RKO (cell line): ENCODE results near the gene ZBTB8B.
A peak's percentile ranks its signal among the peaks of the same experiment; 100 is the strongest.
"Not testable (repeated sequence)": the region's sequence is repeated elsewhere in the genome, so short reads cannot be mapped to it uniquely, and the experiment has no call there.

ENCODE experiments used
- DNase-seq: peaks from one replicate; pipeline ENCODE4 v3.0.0-alpha.2; 2016; ENCODE audit warnings: low spot score

Gene ZBTB8B

DNA sequence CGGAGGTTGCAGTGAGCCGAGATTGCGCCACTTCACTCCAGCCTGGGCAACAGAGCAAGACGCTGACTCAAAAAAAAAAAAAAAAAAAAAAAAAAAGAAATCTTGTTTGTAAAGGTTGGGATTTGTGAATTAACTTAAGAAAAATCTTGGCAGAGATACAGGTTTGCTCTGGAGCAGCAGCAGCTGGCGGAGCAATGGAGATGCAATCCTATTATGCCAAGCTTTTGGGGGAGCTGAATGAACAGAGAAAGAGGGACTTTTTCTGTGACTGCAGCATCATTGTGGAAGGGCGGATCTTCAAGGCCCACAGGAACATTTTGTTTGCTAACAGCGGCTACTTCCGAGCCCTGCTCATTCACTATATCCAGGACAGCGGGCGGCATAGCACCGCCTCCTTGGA, 5.6 kb downstream of the ZBTB8B start:
- DNase-seq: no peak

DNA sequence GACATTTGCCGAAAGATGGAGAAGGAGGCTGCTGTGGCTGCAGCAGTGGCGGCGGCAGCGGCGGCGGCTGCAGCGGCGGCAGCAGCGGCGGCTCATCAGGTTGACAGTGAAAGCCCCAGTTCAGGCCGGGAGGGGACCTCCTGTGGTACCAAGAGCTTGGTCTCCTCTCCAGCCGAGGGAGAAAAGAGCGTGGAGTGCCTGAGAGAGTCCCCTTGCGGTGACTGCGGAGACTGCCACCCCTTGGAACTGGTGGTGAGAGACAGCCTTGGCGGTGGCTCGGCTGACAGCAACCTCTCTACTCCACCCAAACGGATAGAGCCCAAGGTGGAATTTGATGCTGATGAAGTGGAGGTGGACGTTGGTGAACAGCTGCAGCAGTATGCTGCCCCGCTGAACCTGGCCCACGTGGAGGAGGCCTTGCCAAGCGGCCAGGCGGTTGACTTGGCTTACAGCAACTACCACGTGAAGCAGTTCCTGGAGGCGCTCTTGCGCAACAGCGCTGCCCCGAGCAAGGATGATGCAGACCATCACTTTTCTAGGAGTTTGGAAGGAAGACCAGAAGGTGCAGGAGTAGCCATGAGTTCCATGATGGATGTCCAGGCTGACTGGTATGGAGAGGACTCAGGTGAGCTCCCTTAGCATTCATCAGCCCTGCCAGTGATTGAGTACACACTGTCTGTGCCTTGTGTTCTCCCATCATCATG, 6.3 kb downstream of the ZBTB8B start:
- DNase-seq: no peak

DNA sequence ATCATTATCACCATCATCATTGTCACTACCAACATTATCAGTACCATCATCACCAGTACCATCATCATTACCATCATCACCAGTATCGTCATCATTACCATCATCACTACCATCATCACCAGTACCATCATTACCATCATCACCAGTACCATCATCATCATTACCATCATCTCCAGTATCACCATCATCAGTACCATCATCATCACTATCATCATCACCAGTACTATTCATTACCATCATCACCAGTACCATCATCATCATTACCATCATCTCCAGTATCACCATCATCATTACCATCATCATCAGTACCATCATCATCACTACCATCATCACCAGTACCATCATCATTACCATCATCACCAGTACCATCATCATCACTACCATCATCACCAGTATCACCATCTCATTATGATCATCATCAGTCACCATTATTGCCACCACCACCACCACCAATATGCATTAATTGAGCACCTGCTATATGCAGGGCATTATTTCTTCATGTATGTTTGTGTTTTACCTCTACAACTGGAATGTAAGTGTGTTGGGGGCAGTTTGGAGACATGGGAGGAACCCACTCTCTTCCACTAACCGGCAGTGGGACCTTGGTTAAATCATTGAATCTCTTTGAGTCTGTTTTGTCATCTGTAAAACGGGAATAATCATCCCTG, 7.0 kb downstream of the ZBTB8B start:
- DNase-seq: no peak

DNA sequence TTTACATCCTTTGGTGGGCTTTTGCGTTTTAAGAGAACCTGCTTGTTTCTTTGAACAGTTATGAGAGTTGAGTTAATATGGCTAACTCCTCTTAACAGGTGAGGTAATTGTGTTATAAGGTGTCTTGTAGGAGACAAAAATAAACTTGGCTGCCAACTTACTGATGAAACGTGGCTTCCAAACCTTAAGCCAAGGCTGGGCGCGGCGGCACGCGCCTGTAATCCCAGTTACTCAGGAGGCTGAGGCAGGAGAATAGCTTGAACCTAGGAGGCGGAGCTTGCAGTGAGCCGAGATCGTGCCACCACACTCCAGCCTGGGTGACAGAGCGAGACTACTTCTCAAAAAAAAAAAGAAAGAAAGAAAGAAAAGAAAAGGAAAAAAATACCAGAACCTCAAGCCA, 8.1 kb downstream of the ZBTB8B start:
- DNase-seq: not testable (repeated sequence)

DNA sequence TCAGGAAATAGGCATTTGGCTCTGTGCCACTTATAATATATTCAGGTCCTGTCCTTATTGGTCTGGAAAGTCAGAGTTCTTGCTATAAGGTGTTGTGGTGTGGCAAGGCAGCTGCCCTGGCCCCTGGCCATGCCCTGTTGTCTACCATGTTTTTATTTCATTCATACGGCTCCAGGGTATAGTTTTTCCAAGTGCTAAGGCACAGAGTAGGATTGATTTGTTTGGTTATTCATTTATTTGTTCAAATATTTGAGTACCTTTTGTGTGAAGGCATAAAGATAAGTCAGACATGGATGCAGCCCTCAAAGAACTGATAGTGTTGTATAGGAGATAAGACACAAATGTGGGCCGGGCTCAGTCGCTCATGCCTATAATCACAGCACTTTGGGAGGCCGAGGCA, 10.1 kb downstream of the ZBTB8B start:
- DNase-seq: no peak

DNA sequence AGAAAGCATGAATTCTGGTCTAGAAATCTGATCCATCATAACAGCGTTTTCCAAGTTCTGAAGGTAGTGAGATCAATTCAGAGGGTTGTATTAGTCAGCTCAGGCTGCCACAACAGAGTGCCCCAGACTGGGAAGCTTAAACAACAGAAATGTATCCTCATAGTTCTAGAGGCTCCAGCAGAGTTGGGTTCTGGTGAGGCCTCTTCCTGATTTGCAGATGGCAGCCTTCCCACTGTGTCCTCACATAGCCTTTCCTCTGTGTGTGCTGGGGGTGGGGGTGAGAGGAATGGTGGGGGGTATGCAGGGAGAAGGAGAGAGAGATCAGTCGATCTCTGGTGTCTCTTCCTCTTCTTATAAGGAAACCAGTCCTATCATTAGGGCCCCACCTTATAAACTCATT, 15.1 kb downstream of the ZBTB8B start:
- DNase-seq: no peak

DNA sequence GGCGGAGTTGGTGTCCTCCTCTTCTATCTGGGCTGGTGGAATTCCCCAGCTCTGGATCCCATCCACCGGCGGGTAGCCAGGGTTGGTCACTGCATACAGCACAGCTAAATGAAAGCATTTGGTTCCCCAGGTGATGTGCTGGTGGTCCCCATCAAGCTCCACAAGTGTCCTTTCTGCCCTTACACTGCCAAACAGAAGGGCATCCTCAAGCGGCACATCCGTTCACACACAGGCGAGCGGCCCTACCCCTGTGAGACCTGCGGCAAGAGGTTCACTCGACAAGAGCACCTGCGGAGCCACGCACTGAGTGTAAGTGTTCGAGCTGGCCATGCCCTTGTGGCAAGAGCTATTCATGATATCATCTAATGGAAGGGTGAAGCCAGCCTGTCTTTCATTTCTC, 15.9 kb downstream of the ZBTB8B start:
- no peak for DNase-seq

DNA sequence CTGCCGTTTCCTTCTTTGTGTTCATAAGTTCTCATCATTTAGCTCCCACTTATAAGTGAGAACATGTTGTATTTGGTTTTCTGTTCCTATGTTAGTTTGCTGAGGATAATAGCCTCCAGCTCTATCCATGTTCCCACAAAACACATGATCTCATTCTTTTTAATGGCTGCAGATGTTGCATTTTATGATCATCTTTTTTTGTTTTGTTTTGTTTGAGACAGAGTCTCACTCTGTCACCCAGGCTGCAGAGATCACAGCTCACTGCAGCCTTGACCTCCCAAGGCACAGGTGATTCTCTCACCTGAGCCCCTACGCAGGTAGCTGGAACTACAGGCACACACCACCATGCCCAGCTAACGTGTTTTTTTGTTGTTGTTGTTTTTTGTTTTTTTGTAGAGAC, 16.9 kb downstream of the ZBTB8B start:
- not testable (repeated sequence) for DNase-seq

DNA sequence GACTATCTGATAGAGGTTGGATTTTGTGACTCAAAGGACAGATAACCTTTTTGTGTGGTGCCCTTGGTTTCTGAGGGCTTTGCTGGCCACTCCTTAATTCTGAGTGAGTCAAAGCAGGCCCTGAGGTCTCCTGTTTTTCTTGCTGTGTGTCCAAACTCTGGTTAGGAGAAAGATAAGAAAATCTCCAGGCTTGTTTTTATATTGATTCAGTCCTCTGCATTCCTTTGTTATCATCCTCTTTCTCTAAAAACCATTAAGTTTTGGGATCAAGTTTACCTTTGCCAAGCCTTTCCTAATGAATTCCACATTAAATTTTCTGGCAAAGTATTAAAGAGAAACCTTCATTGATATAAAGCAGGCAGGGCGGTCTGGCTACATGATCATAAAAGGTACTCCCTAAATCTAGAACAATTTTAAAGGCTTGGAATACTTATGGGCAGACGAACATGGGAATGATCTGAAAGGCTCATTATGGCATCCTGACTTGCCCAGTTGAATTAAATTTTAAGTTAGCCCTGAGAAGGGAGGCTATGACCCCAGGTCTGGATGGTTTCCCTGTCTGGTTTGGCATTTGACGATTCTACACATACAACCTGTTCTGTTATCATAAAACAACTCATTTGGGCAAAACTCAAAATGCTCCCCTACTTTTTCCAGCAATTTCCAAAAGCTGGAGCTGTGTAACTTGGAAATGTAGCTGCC, 20.8 kb downstream of the ZBTB8B start:
- DNase-seq: no peak

DNA sequence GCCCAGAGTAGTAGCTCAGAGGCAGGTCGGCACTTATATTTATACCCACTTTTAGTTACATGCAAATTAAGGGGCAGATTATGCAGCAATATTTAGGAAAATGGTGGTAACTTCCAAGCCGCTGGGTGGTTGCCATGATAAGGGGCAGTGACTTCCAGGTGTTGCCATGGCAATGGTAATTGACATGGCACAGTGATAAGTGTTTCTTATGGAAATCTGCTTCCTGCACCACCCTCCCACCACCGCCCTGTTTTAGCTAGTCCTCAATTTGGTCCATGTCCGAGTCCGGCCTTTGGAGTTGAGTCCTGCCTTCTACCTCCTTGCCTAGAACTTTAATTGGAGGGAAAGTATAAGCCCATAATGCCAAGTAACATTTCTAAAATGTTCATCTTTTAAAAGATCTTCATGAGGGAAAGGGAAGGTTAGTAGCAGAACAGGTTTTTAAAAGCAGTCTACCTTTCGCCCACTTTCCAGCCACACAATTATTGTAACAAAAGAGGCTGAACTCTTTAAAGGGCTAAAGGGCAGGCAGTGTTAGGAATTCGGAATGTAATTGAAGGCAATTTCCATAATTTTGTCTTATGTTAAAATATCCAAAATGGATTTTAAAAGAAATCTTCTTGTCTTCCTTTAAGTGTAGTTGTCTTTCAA, 21.7 kb downstream of the ZBTB8B start:
- no peak for DNase-seq

DNA sequence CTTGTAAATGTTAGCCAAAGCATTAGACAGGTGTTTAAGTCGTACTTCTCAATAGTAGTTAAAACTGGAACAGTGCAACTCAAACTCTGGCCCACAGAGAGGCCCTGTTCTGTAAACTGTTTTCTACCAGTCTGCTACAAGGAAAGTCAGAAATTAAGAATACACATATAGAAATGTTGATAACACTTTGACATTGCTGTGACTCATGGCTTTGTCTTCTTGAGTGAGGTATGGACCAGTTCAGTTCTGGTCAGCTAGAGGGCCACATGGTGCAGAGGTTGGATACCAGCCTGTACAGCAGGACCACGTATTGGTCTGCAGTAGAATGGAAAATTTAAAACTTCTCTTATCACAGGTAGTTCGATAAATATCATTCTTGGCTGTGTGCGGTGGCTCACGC, 22.3 kb downstream of the ZBTB8B start:
- DNase-seq: peak; percentile 54

DNA sequence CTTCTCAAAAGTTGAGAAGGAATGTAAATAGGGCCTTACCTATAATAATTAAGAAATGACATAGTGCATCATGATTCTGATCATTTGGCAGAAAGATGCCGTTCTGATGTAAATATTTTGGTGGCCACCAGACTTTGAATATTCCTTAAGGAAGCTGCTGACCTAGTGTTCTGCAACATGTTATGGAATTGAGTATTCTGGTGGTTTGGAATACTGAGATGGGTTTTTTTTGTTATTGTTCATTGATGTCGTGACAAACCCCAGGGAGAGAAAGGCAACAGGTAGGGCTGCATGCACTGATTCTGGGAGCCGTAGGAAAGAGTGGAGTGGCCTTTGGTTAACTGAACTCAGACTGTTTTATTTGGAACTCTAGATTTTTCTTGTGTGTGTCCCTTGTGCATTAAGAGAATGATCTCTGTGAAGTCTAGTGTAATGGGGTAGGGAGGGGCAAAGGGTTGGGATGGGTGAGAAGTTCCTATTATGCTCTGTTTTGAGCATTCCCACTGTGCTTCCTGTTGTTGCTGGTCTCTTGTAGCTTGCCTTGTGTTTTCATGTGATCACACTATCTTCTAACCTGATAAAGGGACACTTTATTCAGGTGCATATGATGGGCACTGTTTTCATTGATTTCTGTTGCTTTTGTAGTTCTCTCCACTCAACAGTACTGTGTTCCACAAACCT, 25.0 kb downstream of the ZBTB8B start:
- no peak for DNase-seq

DNA sequence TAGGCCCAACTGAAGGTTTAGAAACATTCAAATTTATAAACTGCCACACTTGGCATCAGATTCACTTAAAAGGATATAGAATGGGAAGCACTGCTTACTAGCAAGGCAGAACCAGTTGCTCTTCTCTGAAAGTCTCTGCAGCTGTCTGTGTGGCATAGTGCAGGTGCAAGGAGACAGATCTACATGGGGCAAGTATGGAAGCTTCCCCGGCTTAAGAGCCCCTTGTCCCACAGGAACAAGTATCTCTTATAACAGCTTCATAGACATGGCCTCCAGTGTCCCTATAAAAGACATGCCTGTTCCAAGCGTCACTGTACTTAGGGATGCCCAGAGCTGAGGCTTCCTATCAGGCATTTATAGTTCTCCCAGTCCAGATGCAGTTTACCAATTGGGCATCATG, 26.5 kb downstream of the ZBTB8B start:
- no peak for DNase-seq

DNA sequence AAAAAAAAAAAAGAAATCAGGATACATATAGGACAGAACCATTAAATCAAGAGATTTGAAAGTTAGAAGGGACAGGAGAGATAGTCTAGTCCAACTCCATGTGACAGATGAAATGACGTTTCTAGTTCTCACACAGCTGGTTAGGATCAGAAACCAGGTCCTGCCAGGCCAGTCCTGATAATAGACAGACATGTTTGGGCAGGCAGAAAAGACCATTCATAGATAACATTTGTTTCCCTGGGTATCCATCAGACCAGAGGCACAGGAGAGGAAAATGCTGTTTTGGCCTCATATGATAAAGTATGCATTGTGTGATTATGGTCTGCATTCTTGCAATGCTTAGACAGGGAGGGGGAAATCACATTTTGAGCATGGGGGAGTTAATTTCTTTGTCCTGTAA, 29.3 kb downstream of the ZBTB8B start:
- no peak for DNase-seq

DNA sequence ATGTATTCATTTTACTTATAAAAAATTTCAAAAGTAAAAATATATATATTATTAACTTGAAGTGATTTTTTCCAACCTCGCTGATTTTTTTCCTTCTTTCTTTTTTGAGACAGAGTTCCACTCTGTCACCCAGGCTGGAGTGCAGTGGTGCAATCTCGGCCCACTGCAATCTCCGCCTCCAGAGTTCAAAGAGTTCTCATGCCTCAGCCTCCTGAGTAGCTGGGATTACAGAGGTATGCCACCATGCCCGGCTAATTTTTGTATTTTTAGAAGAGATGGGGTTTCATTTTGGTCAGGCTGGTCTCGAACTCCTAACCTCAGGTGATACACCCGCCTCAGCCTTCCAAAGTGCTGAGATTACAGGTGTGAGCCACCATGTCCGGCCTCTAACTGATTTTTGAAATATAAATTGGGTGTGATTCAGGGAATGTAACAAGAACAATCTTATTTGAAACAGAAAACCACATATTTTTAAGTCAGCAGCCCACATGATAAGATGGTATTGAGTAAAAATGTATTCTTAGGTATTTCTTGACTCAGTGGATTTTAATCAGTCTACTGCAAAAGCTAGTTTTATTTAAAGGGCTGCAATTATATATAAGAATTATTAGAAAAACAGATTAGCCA, 30.0 kb downstream of the ZBTB8B start:
- DNase-seq: no peak

DNA sequence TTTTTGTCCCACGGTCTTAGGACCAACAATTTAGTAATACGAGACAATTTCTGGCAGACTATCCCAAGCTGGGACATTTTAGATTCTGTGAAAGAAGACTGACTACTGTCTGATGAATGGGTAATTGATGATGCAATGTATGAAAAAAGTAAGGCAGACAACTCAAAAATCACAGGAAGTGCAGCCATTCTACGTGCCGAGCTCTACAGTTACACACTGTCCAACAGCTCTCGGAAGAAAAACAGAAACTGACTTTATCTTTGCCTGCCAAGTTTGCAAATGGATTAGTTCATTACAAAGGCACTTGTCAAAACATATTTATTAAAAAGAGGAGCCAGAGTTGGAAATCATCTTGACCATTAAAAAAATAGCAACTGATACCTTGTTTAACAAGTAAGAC, 31.3 kb downstream of the ZBTB8B start:
- no peak for DNase-seq

DNA sequence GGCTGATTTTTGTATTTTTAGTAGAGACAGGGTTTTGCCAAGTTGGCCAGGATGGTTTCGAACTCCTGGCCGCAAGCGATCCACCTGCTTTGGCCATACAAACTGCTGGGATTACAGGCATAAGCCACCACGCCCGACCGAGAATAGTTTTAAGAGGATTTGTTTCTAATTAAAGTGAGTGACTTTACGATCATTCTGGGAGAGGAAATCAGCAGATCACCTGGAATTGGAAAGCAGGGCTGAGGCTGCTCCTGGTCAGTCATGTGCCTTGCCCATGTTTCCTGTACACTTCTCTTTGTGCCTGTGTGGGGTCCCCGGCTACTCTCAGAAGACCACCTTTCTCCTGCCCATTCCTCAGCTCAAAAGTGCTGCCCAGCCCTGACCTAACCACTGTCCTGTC, 33.9 kb downstream of the ZBTB8B start:
- DNase-seq: no peak

DNA sequence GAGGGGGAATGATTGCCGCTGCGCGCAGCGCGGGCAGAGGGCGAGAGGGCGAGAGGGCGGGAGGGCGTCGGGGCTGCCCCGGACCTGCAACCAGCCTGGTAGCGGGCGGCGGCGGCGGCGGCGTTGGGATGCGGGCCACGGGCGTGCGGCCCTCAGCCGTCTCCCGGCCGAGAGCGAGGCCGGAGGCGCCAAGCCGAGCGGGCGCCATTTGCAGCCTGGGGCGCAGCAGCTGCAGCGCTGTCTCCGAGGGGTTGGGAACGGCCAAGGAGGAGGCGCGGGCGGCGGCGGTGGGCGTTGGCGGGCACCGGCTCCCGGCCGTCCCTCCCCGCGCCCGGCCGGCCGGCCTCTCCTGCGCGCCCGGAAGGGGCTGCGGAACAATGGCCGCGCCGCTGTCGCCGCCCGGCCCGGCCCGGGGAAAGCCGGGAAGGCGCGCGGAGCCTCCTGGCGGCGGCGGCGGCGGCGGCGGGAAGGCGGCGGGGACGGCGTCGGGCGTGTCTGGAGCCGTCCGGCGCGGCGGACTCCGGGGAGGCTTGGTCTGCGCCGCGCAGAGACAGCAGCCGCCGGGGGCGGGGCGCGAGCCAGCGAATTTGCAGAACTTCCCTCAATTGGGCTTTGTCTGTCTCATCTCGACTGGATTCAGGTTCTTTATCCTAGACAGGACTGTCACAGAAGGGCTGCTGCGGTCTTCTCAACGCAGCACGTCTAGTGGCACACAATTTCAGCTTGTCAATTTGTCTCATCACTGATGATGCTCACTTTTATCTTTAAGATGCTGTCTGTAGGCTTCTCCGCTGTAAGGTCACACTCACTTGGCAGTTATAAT, 35.7 kb downstream of the ZBTB8B start:
- peak; percentile 69 for DNase-seq

DNA sequence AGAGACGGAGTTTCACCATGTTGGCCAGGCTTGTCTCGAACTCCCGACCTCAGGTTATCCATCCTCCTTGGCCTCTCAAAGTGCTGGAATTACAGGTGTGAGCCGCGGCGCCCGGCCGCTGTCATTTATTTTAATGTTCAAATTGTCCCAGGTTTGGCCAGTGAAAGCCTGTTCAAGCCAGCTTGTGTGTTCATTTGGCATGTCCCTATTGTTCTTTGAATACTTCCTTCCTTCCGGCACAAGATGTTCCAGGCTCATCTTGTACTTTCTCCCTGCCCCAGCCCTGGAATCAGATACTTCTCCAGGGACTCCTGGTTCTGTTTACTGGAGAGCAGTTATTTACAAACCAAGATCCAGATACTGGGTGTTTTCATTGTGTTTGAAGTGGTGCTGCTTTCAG, 37.0 kb downstream of the ZBTB8B start:
- no peak for DNase-seq

DNA sequence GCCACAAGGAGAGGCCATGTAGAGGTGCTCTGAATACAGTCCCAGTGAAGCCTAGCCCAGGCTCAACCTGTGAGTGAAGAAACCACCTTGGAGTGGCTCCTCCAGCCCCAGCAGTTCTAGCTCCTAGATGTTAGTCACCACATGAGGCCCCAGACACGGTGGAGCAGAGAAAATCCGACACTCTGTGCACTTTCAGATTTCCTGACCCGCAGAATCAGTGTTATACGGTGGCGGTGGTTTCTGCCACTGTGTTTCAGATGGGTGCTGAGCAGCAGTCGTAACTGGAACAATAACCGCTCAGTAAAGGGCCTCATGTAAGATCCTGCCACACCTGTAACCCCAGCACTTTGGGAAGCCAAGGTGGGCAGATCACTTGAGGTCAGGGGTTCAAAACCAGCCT, 38.3 kb downstream of the ZBTB8B start:
- no peak for DNase-seq

DNA sequence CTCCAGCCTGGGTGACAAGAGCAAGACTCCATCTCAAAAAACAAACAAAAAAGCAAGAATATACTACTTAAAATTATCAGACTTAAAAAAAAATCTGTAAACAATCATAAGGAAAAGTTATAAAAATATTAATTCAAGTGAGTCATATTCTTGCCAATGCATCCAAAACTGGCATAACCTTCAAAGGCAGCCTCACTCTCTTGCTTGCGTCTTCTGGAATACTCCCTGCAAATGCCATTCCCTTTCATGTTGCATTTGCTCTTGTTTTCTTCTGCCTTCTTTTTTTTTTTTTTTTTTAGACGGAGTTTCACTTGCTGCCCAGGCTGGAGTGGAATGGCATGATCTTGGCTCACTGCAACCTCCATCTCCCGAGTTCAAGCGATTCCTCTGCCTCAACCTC, 42.1 kb downstream of the ZBTB8B start:
- DNase-seq: no peak
